ENCODE measurements around the gene CWC22. TPM values are rescaled to one million over a fixed set of nuclear protein-coding genes. Genes with fewer than 3 reads are reported as not detected.
"Not testable (repeated sequence)": the region's sequence is repeated elsewhere in the genome, so short reads cannot be mapped to it uniquely, and the experiment has no call there.

The CWC22 gene
- total and polyA plus RNA-seq, 5 experiments from 2014 or later = 18.9 to 34.4 (median 31.3) TPM

GRCh38 chr2:179936654-179937053 lies 70.4 kb downstream of the CWC22 start:
- DNase-seq (no peak), ATAC-seq (no peak)
- H3K27me3 Mint-ChIP-seq = no peaks in the 10 kb centered on the region
- H3K36me3 Mint-ChIP-seq = peaks cover 25 to 55% (median 50%) of the 10 kb centered on the region in 3 donors
- POLR2A ChIA-PET = no interaction called here
- peaks cover 0 to 5% (median 0%) of the 10 kb centered on the region in 9 donors for H3K9me3 Mint-ChIP-seq
- H3K4me3 Mint-ChIP-seq = no peak overlapping the region
- peaks cover 0 to 2% (median 0%) of the 10 kb centered on the region in 4 donors for H3K4me1 Mint-ChIP-seq
- no peak overlapping the region for H3K27ac Mint-ChIP-seq

GRCh38 chr2:179936141-179936540 lies 71.0 kb downstream of the CWC22 start:
- no peak for DNase-seq
- Mint-ChIP-seq H3K4me1 (peaks cover 0 to 2% (median 0%) of the 10 kb centered on the region in 4 donors), H3K9me3 (peaks cover 0 to 11% (median 5%) of the 10 kb centered on the region in 9 donors), H3K27me3 (no peaks in the 10 kb centered on the region), H3K36me3 (peaks cover 29 to 60% (median 55%) of the 10 kb centered on the region in 3 donors), H3K4me3 (no peak overlapping the region), H3K27ac (peak overlapping the region in 1 of 10 donors; percentile 18)
- POLR2A ChIA-PET = no interaction called here
- no peak for ATAC-seq

GRCh38 chr2:179932786-179933185 lies 74.3 kb downstream of the CWC22 start:
- no peaks in the 10 kb centered on the region for H3K27me3 Mint-ChIP-seq
- POLR2A ChIA-PET = no interaction called here
- H3K4me3 Mint-ChIP-seq = no peak overlapping the region
- peaks cover 0 to 2% (median 0%) of the 10 kb centered on the region in 4 donors for H3K4me1 Mint-ChIP-seq
- H3K27ac Mint-ChIP-seq = no peak overlapping the region
- no peak for ATAC-seq
- peaks cover 54 to 77% (median 58%) of the 10 kb centered on the region in 3 donors for H3K36me3 Mint-ChIP-seq
- DNase-seq = no peak
- H3K9me3 Mint-ChIP-seq = peaks cover 11 to 42% (median 20%) of the 10 kb centered on the region in 9 donors

- DNase-seq (no peak), ATAC-seq (no peak)
- H3K27me3 Mint-ChIP-seq = no peaks in the 10 kb centered on the region
- peaks cover 0 to 2% (median 0%) of the 10 kb centered on the region in 4 donors for H3K4me1 Mint-ChIP-seq
- H3K27ac Mint-ChIP-seq = no peak overlapping the region
- POLR2A ChIA-PET = no interaction called here
- peaks cover 56 to 82% (median 67%) of the 10 kb centered on the region in 3 donors for H3K36me3 Mint-ChIP-seq
- H3K9me3 Mint-ChIP-seq = peaks cover 12 to 55% (median 29%) of the 10 kb centered on the region in 9 donors
- H3K4me3 Mint-ChIP-seq = no peak overlapping the region
Observed at GRCh38 chr2:179931502-179931901, 75.6 kb downstream of the CWC22 start.

GRCh38 chr2:179929997-179930396 lies 77.1 kb downstream of the CWC22 start:
- peaks cover 21 to 66% (median 41%) of the 10 kb centered on the region in 9 donors for H3K9me3 Mint-ChIP-seq
- ATAC-seq, H3K4me1 Mint-ChIP-seq, POLR2A ChIA-PET, H3K4me3 Mint-ChIP-seq, H3K27me3 Mint-ChIP-seq, H3K27ac Mint-ChIP-seq, DNase-seq: not testable (repeated sequence)
- H3K36me3 Mint-ChIP-seq = peaks cover 45 to 83% (median 65%) of the 10 kb centered on the region in 3 donors

GRCh38 chr2:179927041-179927440 lies 80.1 kb downstream of the CWC22 start:
- H3K27me3 Mint-ChIP-seq = no peaks in the 10 kb centered on the region
- H3K27ac Mint-ChIP-seq = no peak overlapping the region
- POLR2A ChIA-PET = interaction anchor here (0.7 kb wide), 1 partner anchor 1053 kb away, joined by 3 read pairs; no protein-coding TSS in a partner anchor
- no peak for ATAC-seq
- DNase-seq = no peak
- H3K36me3 Mint-ChIP-seq = peaks cover 20 to 63% (median 50%) of the 10 kb centered on the region in 3 donors
- no peaks in the 10 kb centered on the region for H3K4me1 Mint-ChIP-seq
- H3K4me3 Mint-ChIP-seq = no peak overlapping the region
- H3K9me3 Mint-ChIP-seq = peaks cover 19 to 64% (median 45%) of the 10 kb centered on the region in 9 donors

- Mint-ChIP-seq H3K27ac (no peak overlapping the region), H3K27me3 (no peaks in the 10 kb centered on the region), H3K36me3 (peaks cover 12 to 52% (median 41%) of the 10 kb centered on the region in 3 donors), H3K9me3 (peaks cover 16 to 51% (median 36%) of the 10 kb centered on the region in 9 donors), H3K4me3 (no peak overlapping the region), H3K4me1 (no peaks in the 10 kb centered on the region)
- DNase-seq = no peak
- no peak for ATAC-seq
- POLR2A ChIA-PET = no interaction called here
Observed at GRCh38 chr2:179925713-179926112, 81.4 kb downstream of the CWC22 start.

GRCh38 chr2:179917272-179917671 lies 89.8 kb downstream of the CWC22 start:
- POLR2A ChIA-PET = no interaction called here
- H3K36me3 Mint-ChIP-seq = peaks cover 0 to 10% (median 0%) of the 10 kb centered on the region in 3 donors
- no peak overlapping the region for H3K4me3 Mint-ChIP-seq
- DNase-seq (no peak), ATAC-seq (no peak)
- no peaks in the 10 kb centered on the region for H3K27me3 Mint-ChIP-seq
- no peak overlapping the region for H3K27ac Mint-ChIP-seq
- no peaks in the 10 kb centered on the region for H3K9me3 Mint-ChIP-seq
- no peaks in the 10 kb centered on the region for H3K4me1 Mint-ChIP-seq

GRCh38 chr2:179915395-179915992 lies 91.6 kb downstream of the CWC22 start:
- H3K27me3 Mint-ChIP-seq = no peaks in the 10 kb centered on the region
- ATAC-seq (no peak), DNase-seq (no peak)
- no peak overlapping the region for H3K27ac Mint-ChIP-seq
- POLR2A ChIA-PET = no interaction called here
- H3K4me1 Mint-ChIP-seq = no peaks in the 10 kb centered on the region
- no peaks in the 10 kb centered on the region for H3K9me3 Mint-ChIP-seq
- H3K4me3 Mint-ChIP-seq = no peak overlapping the region
- H3K36me3 Mint-ChIP-seq = peaks cover 0 to 9% (median 0%) of the 10 kb centered on the region in 3 donors

- ATAC-seq (no peak), DNase-seq (no peak)
- Mint-ChIP-seq H3K4me1 (no peaks in the 10 kb centered on the region), H3K36me3 (peaks cover 0 to 2% (median 0%) of the 10 kb centered on the region in 3 donors), H3K4me3 (no peak overlapping the region), H3K27me3 (no peaks in the 10 kb centered on the region), H3K9me3 (no peaks in the 10 kb centered on the region), H3K27ac (no peak overlapping the region)
- POLR2A ChIA-PET = no interaction called here
Observed at GRCh38 chr2:179913809-179914208, 93.3 kb downstream of the CWC22 start.

- Mint-ChIP-seq H3K9me3 (no peaks in the 10 kb centered on the region), H3K4me3 (no peak overlapping the region), H3K27me3 (peaks cover 0 to 7% (median 0%) of the 10 kb centered on the region in 5 donors), H3K36me3 (no peaks in the 10 kb centered on the region), H3K27ac (no peak overlapping the region), H3K4me1 (no peaks in the 10 kb centered on the region)
- POLR2A ChIA-PET = no interaction called here
- no peak for ATAC-seq
- DNase-seq = no peak
Observed at GRCh38 chr2:179911569-179911968, 95.5 kb downstream of the CWC22 start.

- POLR2A ChIA-PET = no interaction called here
- Mint-ChIP-seq H3K4me3 (no peak overlapping the region), H3K27me3 (peaks cover 0 to 7% (median 0%) of the 10 kb centered on the region in 5 donors), H3K36me3 (no peaks in the 10 kb centered on the region), H3K9me3 (no peaks in the 10 kb centered on the region), H3K27ac (no peak overlapping the region), H3K4me1 (no peaks in the 10 kb centered on the region)
- ATAC-seq = no peak
- no peak for DNase-seq
Observed at GRCh38 chr2:179910735-179911113, 96.4 kb downstream of the CWC22 start.

GRCh38 chr2:179909845-179910734 lies 97.0 kb downstream of the CWC22 start:
- peaks cover 0 to 12% (median 0%) of the 10 kb centered on the region in 5 donors for H3K27me3 Mint-ChIP-seq
- H3K36me3 Mint-ChIP-seq = no peaks in the 10 kb centered on the region
- no peak overlapping the region for H3K27ac Mint-ChIP-seq
- ATAC-seq (no peak), DNase-seq (no peak)
- no peaks in the 10 kb centered on the region for H3K9me3 Mint-ChIP-seq
- POLR2A ChIA-PET = no interaction called here
- H3K4me3 Mint-ChIP-seq = no peak overlapping the region
- no peaks in the 10 kb centered on the region for H3K4me1 Mint-ChIP-seq

Measured in naive thymus-derived CD8-positive, alpha-beta T cell (primary cell).